ENCODE results near the gene AHI1.
"Not testable (repeated sequence)": the region's sequence is repeated elsewhere in the genome, so short reads cannot be mapped to it uniquely, and the experiment has no call there.

Gene AHI1

DNA sequence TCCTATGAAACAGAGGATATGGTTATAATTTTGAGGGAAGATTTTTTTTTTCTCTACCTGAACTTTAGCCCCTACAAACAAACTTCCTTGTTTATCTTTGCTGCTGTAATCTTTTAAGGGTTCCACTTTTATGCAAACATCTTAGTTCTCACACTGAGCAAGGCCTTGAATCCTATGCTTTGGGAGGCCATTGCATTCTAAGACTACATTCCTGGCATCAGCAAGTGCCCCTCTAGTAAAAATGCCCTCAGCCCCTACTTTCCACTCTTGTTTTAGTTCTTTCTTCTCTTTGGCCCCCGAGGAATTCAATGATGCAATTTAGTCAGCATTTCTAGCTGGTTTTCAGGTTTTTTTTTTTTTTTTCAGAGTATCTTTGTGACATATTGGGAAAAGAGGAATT, 8.1 kb upstream of the AHI1 start:
- no peak for DNase-seq (ENCODE audit: low spot score)

DNA sequence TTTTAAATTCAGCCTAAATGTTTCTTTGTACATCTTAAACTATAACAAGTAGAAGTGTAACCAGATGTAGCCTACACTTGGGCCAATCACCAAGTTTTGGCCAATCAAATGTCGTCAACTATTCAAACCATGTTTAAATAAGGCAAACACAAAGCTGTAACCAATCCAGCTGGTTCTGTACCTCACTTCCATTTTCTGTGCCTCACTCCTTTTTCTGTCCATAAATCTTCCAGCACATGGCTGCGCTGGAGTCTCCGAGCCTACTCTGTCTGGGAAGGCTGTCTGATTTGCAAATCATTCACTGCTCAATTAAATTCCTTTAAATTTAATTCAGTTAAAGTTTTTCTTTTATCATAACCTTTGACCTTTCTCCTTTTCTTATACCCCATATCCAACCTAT, 7.7 kb upstream of the AHI1 start:
- DNase-seq (ENCODE audit: low spot score) = no peak

DNA sequence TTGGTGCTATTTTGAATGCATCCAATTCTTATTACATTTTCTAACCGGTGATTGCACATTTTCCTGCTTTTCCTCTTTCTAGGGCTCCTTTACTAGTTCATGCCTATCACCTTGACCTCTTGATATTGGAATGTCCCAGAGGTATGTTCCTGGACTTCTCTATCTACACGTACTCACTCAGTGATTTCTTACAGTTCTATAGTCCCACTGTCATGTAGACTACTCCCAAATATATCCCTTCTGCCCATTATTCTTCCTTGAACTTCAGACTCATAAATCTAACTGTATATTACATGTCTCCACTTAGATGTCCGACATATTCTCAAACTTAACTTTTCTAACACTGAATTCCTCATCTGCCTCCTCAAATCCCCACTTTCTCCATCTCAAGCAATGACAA, 7.2 kb upstream of the AHI1 start:
- DNase-seq (ENCODE audit: low spot score) = no peak

DNA sequence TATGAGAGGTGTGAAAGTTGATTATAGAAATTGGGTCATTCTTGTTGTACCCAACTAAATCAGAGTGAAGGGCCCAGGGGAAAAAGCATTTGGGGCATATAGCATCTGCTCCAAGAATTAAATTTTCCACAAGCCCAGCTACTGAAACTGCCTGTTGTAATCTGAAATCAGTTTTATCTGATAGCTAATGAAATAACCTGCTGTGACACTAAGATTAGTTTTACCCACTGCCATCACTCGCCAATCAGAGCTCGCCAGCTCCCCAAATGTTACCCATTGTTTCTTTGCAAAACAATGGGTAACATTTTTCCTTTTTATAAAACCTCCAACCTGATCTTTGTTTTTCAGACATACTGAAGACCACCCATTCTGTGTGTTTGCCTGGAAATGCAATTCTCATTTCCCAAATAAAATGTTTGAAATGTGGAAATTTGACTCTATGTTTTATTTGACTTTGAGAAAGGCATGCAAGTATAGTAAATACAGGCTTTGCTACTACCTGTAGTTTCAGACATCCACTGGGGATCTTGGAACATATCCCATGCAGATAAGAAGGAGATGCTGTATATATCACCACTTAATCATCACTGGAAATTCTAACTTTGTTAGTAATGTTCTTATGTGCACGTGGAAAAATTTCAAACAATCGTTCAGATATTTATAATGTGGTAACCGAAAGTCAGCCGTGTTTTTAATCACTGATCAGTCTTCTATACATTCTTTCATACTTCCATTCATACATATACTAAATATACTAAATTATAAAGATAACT, 6.3 kb upstream of the AHI1 start:
- no peak for DNase-seq (ENCODE audit: low spot score)

DNA sequence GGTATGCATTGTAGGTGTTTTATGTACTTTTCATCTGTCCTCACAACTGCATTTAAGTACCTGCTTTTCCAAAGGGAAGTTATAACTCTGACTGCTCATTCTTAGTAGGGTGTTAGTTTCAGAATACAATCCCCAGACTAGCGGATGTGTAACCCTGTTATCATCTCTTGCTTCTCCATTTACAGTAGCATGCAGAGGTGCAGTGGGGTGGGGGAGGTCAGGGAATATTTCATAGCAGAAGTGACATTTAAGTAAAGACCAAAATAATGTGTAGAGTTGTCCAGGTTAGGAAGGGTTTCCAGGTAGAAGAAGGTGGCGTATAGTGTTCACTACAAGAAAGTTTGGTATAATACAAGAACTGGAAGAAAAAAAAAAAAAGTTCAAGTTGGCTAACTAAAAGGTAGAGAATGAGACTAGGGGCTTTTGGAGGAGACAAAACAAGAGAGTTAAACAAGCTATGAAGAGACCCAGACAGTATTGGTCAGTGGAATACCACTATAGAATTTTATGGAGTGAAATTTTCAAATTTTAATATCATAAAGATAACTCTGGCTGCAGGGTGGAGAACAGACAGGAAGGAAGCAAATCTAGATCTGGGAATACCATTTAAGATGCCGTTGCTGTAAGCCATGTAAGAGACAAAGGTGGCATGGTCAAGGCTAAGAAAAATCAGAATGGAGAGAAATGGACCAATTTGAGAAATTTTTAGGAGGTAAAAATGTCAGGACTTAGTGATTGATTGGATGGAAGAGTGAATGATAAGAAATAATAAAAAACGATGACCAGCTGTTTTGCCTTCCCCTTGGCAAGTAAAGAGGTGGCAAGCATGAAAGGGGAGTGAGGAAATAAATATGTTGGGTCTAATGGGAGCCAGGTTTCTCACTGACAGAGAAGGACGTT, 2.2 kb upstream of the AHI1 start:
- DNase-seq (ENCODE audit: low spot score) = no peak

DNA sequence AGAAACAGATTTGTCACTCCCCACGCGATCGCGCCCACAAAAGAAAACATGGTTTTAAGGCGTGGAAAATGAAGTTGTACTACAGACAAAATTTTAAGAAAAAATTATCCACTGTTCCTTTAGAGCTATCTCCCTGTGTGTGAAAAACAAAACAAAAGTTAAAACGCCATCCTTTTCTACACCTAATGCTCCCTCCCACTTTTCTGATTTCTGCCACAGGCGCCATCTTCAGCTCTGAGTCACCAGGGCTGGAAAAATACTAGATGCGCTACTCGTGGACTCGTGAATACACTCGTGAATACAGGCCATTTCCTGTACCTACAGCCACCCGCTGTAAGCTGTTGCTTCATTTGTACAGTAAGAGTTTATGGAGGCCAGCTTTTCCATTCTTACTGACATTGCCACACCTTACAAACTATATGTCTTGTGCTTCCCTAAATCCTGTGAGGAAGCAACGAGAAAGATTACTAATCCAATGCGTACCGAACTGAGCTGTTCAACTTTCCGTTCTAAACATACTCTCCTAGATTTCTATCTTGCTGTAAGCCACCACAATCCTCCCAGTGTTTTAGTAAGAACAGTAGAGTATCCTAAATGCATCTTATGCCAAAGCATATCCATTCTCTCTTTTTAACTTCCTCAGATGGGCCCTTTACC, 773 bp upstream of the AHI1 start:
- peak; percentile 88 for DNase-seq (ENCODE audit: low spot score)

DNA sequence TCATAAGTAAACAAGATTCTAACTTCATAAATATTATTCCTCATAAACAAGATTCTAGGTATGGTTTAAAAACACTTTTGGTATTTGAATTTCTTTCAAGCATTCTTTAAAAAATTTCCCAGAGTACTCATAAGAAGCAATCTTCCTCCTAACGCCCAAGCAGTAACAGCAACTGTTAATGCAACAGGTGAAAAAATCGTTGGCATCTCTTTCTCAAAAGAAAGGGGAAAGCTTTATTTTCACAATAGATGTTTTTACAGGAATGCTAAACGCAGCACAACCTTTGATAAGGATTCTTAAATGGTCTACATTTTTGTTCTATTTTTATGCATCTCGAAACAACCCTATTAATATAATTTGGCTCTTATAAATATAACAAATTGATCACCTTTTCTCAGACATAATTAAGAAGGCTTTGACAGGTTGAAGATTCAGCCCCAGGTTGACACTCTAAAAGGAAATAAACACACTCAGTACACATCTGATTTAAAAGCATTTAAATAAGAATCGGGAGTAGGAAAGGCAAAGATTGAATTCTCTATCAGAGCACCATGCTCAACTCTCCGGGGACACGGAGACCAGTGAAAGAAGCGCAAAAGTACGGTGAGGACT, 634 bp downstream of the AHI1 start:
- peak; percentile 44 for DNase-seq (ENCODE audit: low spot score)

DNA sequence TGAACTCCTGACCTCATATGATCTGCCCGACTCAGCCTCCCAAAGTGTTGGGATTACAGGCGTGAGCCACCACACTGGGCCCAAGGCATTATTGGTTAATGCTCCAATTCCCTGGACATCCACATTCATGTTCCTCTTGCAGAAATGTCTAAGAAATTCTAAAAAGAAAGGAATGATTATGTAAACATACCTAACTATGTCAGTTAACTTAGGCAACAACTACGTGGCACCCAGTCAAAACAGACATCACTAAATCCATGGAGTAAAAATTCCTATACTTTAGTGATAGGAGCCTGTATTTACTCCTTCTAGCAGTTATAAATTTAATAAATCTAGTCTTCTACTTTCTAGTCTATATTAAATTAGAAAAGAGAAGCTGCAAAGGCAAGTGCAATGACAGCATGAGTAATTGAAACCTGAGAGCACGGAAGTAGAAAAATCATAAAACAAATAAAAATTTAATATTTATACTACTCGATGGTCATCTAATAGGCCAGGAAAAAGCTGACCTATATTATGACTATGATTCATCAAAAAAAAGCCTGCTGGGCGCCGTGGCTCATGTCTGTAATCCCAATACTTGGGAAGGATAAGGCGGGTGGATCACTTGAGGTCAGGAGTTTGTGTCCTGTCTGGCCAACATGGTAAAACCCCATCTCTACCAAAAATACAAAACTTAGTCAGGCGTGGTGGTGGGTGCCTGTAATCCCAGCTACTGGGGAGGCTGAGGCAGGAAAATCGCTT, 4.2 kb downstream of the AHI1 start:
- no peak for DNase-seq (ENCODE audit: low spot score)

DNA sequence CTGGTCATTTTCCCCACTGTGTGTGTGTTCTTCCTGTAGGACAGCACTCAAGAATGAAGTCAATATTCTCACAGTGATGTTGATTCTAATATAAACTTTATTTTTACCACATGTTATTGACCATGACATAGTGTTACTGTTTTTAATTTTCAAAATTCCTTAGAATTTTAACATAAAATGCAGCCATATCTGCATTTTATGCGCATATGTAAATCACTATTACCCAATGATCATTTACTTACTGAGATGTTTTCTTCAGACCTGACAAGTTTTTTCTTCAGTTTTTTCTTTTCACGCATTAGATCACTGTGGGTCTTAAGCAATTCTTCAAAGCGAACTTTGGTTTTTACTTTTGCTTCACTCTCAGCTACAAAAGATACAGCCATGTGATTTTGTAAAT, 7.2 kb downstream of the AHI1 start:
- no peak for DNase-seq (ENCODE audit: low spot score)

DNA sequence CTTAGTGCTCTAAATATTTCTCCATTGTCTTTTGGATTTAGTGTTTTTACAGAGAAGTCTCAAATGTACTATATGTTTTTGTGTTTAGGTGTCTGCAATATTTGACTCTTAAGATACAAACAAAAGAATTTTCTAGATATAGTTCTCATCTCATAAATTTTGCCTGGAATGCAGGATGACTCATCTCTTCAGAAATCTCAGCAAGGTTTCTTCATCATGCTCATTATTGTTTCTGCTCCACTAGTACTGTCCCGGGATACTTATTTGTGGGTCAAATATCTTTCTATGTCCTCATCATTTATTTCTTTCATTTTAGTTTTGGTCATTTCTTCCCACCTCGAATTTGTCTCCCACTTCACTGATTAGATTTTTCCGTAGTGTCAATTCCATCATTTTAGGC, 9.5 kb downstream of the AHI1 start:
- no peak for DNase-seq (ENCODE audit: low spot score)

DNA sequence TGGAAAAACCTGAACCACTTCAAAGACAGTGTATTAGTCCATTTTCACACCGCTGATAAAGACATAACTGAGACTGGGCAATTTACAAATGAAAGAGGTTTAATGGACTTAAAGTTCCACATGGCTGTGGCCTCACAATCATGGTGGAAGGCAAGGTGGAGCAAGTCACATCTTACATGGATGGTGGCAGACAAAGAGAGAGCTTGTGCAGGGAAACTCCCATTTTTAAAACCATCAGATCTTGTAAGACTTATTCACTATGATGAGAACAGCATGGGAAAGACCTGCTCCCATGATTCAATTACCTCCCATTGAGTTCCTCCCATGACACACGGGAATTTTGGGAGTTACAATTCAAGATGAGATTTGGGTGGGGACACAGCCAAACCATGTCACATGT, 13.6 kb downstream of the AHI1 start:
- not testable (repeated sequence) for DNase-seq (ENCODE audit: low spot score)

DNA sequence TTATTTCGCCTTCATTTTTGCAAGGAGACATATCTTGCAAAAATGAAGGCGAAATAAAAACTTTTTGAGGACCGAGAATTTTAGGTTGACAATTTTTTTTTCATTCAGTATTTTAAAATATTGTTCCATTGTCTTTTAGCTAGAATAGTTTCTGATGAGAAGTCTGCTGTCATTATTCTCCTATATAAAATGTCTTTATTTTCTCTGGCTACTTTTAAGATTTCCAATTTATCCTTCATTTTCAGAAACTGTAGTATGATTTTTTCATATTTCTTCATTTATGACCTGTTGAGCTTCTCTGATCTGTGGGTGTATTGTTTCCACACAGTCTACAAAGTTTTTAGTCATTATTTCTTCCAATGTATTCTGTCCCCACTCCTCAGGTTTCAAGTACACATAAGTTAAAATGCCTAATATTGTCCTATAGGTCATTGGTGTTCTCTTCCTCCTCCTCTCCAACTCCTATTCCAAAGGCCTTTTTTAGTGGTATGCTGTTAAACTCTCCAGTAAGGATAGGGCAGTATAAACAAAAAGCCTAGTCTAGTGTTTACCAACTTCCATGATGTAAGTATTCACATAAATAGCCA, 15.7 kb downstream of the AHI1 start:
- DNase-seq (ENCODE audit: low spot score) = no peak

DNA sequence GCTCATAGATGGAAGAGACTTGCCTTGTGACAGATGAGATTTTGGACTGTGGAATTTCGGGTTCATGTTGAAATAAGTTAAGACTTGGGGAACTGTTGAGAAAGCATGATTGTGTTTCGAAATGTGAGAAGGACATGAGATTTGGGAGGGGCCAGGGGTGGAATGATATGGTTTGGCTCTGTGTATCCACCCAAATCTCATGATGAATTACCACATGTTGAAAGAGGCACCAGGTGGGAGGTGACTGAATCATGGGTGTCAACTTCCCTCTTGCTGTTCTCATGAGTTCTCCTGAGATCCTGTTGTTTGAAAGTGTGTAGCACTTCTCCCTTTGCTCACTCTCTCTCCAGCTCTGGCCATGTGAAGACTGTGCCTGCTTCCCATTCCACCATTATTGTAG, 17.9 kb downstream of the AHI1 start:
- no peak for DNase-seq (ENCODE audit: low spot score)

DNA sequence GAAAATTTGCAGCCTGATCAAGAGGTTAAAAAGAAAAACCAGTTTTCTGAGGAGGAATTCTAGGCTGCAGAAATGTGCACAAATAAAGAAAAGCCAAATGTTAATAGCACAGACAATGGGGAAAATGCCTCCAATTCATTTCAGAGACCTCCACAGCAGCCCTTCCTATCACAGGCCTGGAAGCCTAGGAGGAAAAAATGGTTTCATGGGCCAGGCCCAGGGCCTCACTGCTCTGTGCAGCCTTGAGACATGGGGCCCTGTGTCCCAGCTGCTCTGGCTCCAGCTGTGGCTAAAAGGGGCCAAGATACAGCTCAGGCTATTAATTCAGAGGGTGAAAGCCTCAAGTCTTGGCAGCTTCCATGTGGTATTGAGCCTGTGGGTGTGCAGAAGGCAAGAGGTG, 18.9 kb downstream of the AHI1 start:
- no peak for DNase-seq (ENCODE audit: low spot score)

DNA sequence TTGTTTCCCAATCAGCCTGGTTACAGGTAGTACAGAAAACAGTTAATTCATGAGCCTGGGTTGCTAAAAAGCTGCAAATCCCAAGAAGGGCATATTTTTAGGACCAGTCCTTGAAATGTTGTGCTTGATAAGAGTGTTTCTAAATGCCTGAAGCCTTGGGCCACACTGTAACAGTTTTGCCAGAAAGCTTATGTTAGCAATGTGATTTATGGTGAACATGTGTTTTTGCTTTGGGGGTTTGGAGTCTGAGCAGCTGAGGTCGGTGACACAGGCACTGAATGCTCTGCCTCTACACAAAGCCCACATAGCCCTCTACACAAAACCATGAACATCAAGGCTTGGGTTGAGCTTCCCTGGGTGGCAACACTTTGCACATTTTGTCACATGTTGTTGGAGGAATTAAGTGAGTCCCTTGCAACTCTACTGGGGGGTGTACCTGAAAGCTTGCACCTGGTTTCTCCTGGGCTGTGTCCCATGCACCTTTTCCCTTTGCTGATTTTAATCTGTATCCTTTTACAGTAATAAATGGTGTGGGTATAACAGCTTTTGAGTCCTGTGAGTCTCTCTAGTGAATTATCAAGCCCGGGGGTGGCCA, 22.2 kb downstream of the AHI1 start:
- no peak for DNase-seq (ENCODE audit: low spot score)

DNA sequence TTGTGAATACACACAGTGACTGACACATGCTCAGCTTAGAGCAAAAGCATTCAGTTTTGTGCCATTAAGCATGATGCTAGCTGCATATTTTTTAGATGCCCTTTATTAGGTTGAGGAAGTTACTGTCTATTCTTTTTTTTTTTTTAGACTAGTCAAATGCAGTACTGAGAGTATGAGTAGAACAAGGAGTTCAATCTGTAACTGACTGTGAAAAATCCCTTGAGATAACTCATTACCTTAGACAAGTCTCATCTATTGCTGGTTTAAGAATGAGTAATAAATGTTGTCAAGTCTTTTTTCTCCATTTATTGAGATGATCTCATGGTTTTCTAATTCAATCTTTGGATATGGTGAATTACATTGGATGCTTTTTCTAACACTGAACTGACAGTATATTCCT, 23.2 kb downstream of the AHI1 start:
- no peak for DNase-seq (ENCODE audit: low spot score)

DNA sequence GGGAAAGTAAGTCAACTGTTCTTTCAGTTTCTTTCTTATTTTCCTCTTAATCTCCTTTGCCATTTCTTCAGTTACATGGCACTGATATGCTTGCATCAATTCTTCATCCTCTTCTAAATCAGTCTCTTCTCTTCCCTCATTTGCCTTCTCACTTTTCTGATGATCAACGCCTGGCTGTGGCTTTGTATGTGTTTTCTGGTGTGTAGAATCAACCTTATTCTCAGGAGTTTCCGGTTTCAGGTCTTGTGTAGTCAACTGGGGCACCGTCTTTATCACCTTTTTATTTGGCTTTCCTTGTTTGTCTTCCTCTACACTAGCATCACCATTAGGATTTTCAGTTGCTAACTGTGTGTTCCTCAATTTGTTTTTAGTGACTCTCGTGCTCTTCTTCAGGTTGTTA, 31.6 kb downstream of the AHI1 start:
- DNase-seq (ENCODE audit: low spot score) = no peak

DNA sequence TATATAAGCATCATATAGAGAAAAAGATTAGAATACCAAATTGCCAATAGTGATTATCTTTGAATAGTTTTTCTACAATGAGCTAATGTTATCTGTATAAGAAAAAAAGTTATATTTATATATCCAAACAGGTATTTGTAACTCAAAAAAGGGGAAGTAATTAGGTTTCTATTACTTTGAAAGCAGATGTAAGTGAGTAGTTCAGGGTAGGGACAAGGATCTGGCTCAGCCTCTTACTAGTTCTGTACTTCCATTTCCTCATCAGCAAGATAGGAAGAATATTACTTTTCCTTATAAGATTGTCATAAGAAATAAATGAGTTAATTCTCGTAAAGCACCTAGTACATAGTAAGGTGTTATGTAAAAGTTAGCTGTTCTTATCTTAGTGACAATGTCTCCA, 32.2 kb downstream of the AHI1 start:
- DNase-seq (ENCODE audit: low spot score) = no peak

DNA sequence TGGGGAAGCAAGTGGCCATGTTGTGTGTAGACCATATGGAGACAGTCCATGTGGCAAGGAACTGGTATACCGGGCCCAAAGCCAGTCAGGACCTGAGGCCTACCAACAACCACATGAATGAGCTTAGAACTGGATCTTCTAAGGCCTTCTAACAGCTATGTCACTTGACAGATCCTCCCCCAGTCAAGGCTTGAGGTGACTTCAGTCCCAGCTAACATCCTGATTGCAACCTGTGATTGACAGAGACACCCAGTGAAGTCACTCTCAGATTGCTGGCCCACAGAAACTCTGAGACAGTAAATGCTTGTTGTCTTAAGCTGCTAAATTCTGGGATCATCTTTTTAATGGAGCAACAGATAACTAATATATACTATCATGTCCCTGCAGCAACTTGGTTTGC, 32.9 kb downstream of the AHI1 start:
- no peak for DNase-seq (ENCODE audit: low spot score)

DNA sequence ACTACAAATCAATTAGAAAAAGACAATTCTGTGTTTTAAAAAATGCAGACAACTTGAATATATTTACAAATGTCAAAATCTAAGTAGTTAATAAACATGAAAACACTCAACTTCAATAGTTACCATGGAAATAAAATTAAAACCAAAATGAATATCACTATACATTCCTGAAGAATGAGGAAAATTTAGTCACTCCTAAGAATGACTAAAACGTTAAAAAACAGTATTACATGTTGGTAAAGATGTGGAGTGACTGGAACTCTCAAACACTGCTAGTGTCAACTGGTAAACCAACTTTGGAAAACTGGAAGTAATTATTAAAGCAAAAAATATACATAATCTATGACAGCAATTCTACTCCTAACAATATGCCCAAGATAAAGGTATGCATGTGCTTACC, 36.3 kb downstream of the AHI1 start:
- DNase-seq (ENCODE audit: low spot score) = no peak

DNA sequence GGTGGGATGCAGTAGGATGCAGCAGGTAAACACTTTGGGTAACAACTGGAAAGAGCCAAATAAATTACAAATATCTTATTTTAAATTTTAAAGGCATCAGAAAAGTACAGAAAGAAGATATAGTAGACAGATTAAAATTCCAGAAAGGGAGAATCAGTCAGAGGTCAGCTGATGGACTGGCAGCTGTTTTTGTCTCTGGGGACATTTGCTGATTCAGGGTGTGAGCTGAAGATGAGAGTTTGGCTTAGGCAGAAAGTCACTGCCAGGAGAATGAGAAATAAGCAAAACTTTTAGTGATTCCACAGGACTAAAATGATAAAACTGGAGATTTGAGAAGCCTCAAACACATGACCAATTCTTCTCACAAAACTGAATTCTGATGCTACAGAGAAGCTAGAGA, 39.5 kb downstream of the AHI1 start:
- DNase-seq (ENCODE audit: low spot score) = no peak

All from cerebellar cortex (tissue), 1 donor.